Stimulated activated CD8-positive, alpha-beta memory T cell treated with anti-CD3 and anti-CD28 coated beads, Interleukin-7, amount 100 ng/mL, for 24 hours (primary cell): Measurements from ENCODE around the gene ZMYND8.

Experiments used
- DNase-seq: peaks from one replicate; pipeline ENCODE4 v3.0.0-alpha.2; 2020; ENCODE audit warnings: low read depth

Gene ZMYND8

GRCh38 chr20:47173596-47174216, 182.8 kb downstream of the ZMYND8 start:
- no peak for DNase-seq

DNA sequence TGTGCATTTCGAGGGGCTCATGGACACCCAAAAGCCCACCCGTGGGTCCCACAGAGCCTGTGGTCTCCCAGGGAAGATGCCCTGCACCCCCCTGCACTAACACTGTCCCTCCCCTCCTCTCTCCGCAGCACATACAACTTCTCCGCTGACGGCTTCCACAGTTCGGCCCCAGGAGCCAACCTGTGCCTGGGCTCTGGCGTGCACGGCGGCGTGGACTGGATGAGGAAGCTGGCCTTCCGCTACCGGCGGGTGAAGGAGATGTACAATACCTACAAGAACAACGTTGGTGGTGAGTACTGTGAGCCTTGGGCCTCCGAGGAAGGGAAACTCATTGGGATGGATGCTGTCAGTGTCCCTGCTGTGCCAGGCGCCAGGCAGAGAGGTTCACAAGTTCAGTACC, 183.9 kb downstream of the ZMYND8 start:
- no peak for DNase-seq

GRCh38 chr20:47167846-47168245, 188.7 kb downstream of the ZMYND8 start:
- no peak for DNase-seq

GRCh38 chr20:47165376-47165865, 191.1 kb downstream of the ZMYND8 start:
- DNase-seq: no peak

- DNase-seq: no peak
Measured at GRCh38 chr20:47164140-47164539, 192.4 kb downstream of the ZMYND8 start.

DNA sequence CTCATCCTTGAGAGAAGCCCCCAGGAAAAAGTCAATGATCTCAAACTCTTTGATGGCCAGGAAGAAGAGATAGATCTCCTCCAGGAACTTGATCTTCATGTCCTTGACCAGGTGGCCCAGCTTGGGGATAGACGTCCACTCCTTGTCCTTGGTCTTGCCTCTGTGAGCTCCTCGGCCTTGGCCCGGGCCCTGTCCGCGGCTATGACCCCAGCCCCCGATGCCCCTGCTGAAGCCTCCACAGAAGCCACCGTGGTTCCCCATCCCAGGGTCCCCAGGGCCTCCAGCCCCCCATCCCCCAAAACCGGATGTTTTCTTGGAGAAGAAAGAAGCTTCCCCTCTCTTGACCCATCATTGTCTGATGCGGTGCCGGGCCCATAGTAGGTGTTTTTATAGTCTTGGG, 195.1 kb downstream of the ZMYND8 start:
- no peak for DNase-seq

DNA sequence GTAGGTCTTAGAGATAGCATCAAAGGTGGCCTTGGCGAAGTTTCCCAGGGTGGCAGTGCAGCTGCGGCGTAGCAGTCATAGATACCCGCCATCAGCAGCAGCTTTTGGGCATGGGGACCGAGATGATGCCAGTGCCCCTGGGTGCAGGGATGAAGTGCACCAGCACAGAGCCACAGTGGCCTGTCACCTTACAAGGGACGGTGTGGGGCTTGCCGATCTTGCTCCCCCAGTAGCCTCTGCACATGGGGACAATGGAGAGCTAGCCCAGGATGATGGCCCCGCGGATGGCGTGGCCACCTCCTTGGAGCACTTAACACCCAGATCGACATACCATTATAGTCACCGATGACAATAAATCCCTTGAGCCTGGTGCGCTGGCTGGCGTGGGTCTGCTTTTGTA, 195.5 kb downstream of the ZMYND8 start:
- DNase-seq: no peak

GRCh38 chr20:47160240-47160639, 196.3 kb downstream of the ZMYND8 start:
- DNase-seq: no peak
